ENCODE results near the gene NXPH2. TPM values are rescaled to one million over a fixed set of nuclear protein-coding genes. Genes with fewer than 3 reads are reported as not detected.

The NXPH2 gene
- total RNA-seq, 1 experiment from 2014 or later: 1.8 TPM

- H4K8ac ChIP-seq (replicated peaks; ENCODE audit: insufficient read length, low read depth, low read length): no peak overlapping the region
- H3K27ac ChIP-seq (ENCODE audit: insufficient read length, low read depth, low read length): no peak overlapping the region
- Mint-ChIP-seq H3K27ac (no peak overlapping the region; a peak in 1 of 7 replicates), H3K27me3 (ENCODE audit: low read depth) (no peaks in the 10 kb centered on the region), H3K36me3 (ENCODE audit: insufficient read depth in 1 of 3, low read depth in 3 of 3) (no peaks in the 10 kb centered on the region; a peak in 1 of 7 replicates), H3K4me1 (peaks cover 11 to 21% of the 10 kb centered on the region in 2 experiments), H3K4me3 (no peak overlapping the region), H3K9me3 (no peaks in the 10 kb centered on the region)
- H4K20me1 ChIP-seq (ENCODE audit: control insufficient read depth, insufficient read depth, insufficient read length): no peaks in the 10 kb centered on the region
- no peak overlapping the region for H2BK20ac ChIP-seq (ENCODE audit: low read depth, low read length, poor library complexity, severe bottlenecking)
- H2AFZ ChIP-seq (ENCODE audit: low read length): no peak overlapping the region
- H2BK15ac ChIP-seq (ENCODE audit: low read depth, low read length): no peak overlapping the region
- no peak overlapping the region for H3K4me2 ChIP-seq (ENCODE audit: insufficient read depth, insufficient read length, low read length)
- H4K5ac ChIP-seq (ENCODE audit: insufficient read length, low read depth, low read length): no peak overlapping the region
- H3K23me2 ChIP-seq (ENCODE audit: insufficient read length, low read depth, low read length, poor library complexity, severe bottlenecking): no peaks in the 10 kb centered on the region
- H3T11ph ChIP-seq (ENCODE audit: low read length): no peak overlapping the region
- no peak for TF ChIP-seq CTCF (conservative IDR thresholded peaks at IDR 0.05)
- no peaks in the 10 kb centered on the region for H3K79me1 ChIP-seq (ENCODE audit: insufficient read depth, low read depth, low read length, poor library complexity, severe bottlenecking)
- no peak overlapping the region for H2BK12ac ChIP-seq (ENCODE audit: insufficient read length, low read depth, low read length)
- H3K4ac ChIP-seq (ENCODE audit: low read depth, low read length): no peak overlapping the region
- no peaks in the 10 kb centered on the region for H3K9me3 ChIP-seq (ENCODE audit: control insufficient read depth, low read depth, low read length)
- no peak overlapping the region for H2BK5ac ChIP-seq (ENCODE audit: insufficient read length, low read length)
- H3K23ac ChIP-seq (ENCODE audit: insufficient read length, low read depth, low read length): no peak overlapping the region
- H3K14ac ChIP-seq (ENCODE audit: insufficient read depth, low read length): no peak overlapping the region
- no CpG with 5 or more reads among the region's 1 CpG for WGBS (ENCODE audit: extremely low coverage, insufficient read length, low lambda C conversion rate)
- H3K18ac ChIP-seq (ENCODE audit: insufficient read length, low read depth, low read length): no peak overlapping the region
- no peak overlapping the region for H3K9ac ChIP-seq (ENCODE audit: extremely low read depth, insufficient read length, low read length)
- H2BK120ac ChIP-seq (ENCODE audit: low read depth, low read length, poor library complexity, severe bottlenecking): no peak overlapping the region
- DNase-seq: no peak
- H4K91ac ChIP-seq (ENCODE audit: insufficient read length, low read depth, low read length): no peak overlapping the region
- no peak overlapping the region for H2AK5ac ChIP-seq (ENCODE audit: insufficient read length, low read length)
- H3K27me3 ChIP-seq (ENCODE audit: insufficient read depth, low read length): no peaks in the 10 kb centered on the region
- H3K4me1 ChIP-seq (ENCODE audit: insufficient read depth, low read length): peaks cover 5% of the 10 kb centered on the region; the same call in 1 of the 2 replicates
- H3K79me2 ChIP-seq (ENCODE audit: insufficient read depth, low read length): no peaks in the 10 kb centered on the region
- H3K56ac ChIP-seq (ENCODE audit: insufficient read length, low read depth, low read length): no peak overlapping the region
Observed at GRCh38 chr2:138818556-138818955, 38.4 kb upstream of the NXPH2 start.
